ENCODE measurements around the gene MED26. TPM values are rescaled to one million over a fixed set of nuclear protein-coding genes. Genes with fewer than 3 reads are reported as not detected.

Gene MED26
- total RNA-seq, 1 donor from 2014 or later = 11.1 TPM

- ATAC-seq = no peak
- Histone ChIP-seq H3K9me3 (no peaks in the 10 kb centered on the region), H3K27ac (peak overlapping the region; percentile 64)
These were observed 40.8 kb downstream of the MED26 start for GRCh38 chr19:16586991-16587832.

DNA sequence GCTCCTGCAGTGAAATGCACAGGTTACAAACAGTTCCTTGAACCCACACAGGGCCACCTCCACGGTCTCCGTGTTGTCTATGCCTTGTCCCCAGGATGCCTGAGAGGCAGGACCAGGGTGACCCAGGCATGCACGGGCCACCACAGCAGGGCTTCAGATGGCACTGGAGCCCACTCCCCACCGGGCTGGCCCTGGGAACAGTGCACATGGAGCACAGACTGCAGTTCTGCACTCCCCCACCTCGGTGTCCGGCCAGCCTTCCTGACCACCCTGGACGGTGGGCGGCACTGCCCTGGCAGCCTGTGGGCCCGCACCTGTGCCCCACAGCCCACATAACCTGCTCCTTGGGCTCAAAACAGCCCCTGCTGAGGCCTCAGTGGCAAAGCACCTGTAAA is 41.5 kb downstream of the MED26 start:
- TF ChIP-seq CTCF (IDR thresholded peaks at IDR 0.05) = no peak
- no peaks in the 10 kb centered on the region for H3K9me3 ChIP-seq
- intact Hi-C loops (cut with DNase I) = no loop called here
- DNase-seq (no peak), ATAC-seq (no peak)
- peak overlapping the region; percentile 64 for H3K27ac ChIP-seq
- H3K4me3 ChIP-seq = no peak overlapping the region
- H3K27me3 ChIP-seq (ENCODE audit: low read depth) = no peaks in the 10 kb centered on the region
- H3K36me3 ChIP-seq = no peaks in the 10 kb centered on the region
- peaks cover 90% of the 10 kb centered on the region for H3K4me1 ChIP-seq

More at GRCh38 chr19:16586991-16587832, 40.8 kb downstream of the MED26 start:
- peak; percentile 75 for DNase-seq
- no peak for TF ChIP-seq CTCF (IDR thresholded peaks at IDR 0.05)
- H3K27me3 ChIP-seq (ENCODE audit: low read depth) = no peaks in the 10 kb centered on the region
- intact Hi-C loops (cut with DNase I) = no loop called here
- peaks cover 90% of the 10 kb centered on the region for H3K4me1 ChIP-seq
- no peaks in the 10 kb centered on the region for H3K36me3 ChIP-seq
- H3K4me3 ChIP-seq = peak overlapping the region; percentile 32

DNA sequence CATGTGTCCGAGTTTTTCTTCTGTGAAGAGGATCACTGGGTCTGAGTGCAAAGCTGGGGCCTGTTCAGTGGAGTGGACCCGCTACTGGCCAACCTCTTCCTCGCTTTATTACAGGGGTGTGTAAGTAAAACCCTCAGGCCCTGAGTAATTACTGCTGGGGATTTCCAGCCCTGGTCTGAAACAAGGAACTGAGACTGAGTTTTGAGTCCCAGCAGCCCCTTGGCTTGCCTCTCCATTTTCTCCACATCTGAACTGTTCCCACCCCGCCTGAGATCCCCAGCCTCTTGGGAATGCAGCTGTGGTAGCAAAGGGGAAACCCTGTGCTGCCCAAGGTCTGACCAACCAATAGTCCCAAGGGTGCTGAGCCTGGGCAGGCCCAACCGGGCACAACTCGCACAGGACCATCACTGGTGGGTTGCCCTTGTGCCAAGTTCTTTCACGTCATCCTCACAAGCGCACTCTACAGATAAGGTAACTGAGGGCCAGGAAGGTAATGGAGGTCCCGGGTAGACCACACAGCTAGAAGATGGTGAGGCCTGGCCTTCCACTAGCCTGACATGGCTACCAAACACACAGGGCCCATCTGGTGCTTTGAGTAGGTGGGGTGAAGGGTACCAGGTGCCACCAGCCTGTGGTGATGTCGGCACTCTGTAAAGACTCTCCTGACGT is 42.1 kb downstream of the MED26 start:
- H3K4me3 ChIP-seq = no peak overlapping the region
- H3K27me3 ChIP-seq (ENCODE audit: low read depth) = no peaks in the 10 kb centered on the region
- H3K9me3 ChIP-seq = no peaks in the 10 kb centered on the region
- no peak for ATAC-seq
- no peak for DNase-seq
- intact Hi-C loops (cut with DNase I) = no loop called here
- no peaks in the 10 kb centered on the region for H3K36me3 ChIP-seq
- H3K27ac ChIP-seq = peak overlapping the region; percentile 64
- H3K4me1 ChIP-seq = peaks cover 91% of the 10 kb centered on the region
- no peak for TF ChIP-seq CTCF (IDR thresholded peaks at IDR 0.05)

DNA sequence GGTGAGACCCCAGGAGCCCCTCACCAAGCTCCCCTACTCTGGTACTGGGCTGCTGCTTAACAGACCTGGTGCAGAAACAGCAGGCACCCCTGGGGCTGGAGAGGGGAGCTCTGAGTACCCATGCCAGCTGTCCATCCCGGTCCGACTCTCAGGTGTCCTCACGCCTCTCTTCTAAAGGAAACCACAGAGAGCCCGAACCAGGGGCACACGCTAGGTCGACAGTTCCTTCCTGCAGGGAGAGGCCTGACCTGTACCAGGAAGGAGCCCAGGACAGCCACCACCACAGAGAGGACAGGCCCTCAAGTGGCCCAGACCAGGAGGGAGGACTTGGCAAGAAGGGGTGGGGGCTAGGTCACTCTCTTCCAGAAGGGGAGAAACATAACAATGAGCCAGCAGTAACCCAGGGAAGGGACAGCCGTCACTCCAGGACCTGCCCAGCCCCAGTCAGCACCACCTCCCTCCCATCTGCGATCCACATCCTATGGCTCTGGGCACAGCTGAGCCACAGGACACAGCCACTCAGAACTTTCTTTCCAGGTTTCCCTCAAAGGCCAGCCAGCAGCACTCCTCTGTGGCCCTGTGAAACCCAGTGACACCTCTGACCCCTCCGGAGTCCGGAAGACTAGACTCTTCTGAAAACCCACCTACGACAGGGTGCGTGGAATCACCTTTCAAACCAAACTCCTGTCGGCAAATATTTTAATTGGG is 42.8 kb downstream of the MED26 start:
- DNase-seq = no peak
- no peaks in the 10 kb centered on the region for H3K9me3 ChIP-seq
- no peaks in the 10 kb centered on the region for H3K36me3 ChIP-seq
- peak overlapping the region; percentile 78 for H3K27ac ChIP-seq
- peaks cover 91% of the 10 kb centered on the region for H3K4me1 ChIP-seq
- ATAC-seq = no peak
- no peak for TF ChIP-seq CTCF (IDR thresholded peaks at IDR 0.05)
- intact Hi-C loops (cut with DNase I) = no loop called here
- H3K4me3 ChIP-seq = peak overlapping the region; percentile 33
- H3K27me3 ChIP-seq (ENCODE audit: low read depth) = no peaks in the 10 kb centered on the region

- H3K4me3 ChIP-seq = peak overlapping the region; percentile 33
- ATAC-seq (peak; percentile 80 to 83), DNase-seq (peak; percentile 87)
- H3K4me1 ChIP-seq = peaks cover 91% of the 10 kb centered on the region
- TF ChIP-seq CTCF (IDR thresholded peaks at IDR 0.05) = no peak
- no peaks in the 10 kb centered on the region for H3K9me3 ChIP-seq
- peak overlapping the region; percentile 78 for H3K27ac ChIP-seq
- H3K27me3 ChIP-seq (ENCODE audit: low read depth) = no peaks in the 10 kb centered on the region
- H3K36me3 ChIP-seq = peaks cover 7% of the 10 kb centered on the region
- intact Hi-C loops (cut with DNase I) = no loop called here
These were observed 43.5 kb downstream of the MED26 start for GRCh38 chr19:16584248-16585093.

All from lower lobe of right lung (tissue), 2 donors.